ENCODE data around the gene GBF1.

DNA sequence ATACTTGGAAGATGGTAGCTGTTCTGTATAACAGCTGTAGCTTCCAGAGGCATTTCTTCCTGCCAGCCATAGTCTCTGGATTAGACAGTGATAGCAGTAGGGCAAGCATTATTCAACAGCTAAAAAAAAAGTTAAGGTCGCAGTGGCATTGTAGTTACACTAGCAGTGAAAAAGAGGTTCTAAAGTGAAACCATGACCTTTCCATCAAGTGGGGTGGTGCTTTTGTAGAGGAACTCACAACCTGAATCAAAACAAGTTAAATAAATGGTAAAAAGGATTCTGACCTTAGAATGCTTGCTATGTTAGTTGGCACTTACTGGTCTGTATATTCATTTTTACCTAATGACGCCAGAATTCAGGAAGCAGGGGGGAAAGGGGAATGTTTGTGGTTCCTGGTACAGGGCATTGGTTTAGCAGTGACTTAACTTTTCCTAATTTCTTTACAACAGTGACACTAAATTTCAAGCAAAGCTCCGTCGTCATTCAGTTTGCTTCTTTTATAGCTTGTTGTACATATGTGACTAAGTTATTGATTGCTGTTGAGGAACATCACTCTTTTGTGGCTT is 55.0 kb downstream of the GBF1 start:
- TF ChIP-seq, protein P1, sequence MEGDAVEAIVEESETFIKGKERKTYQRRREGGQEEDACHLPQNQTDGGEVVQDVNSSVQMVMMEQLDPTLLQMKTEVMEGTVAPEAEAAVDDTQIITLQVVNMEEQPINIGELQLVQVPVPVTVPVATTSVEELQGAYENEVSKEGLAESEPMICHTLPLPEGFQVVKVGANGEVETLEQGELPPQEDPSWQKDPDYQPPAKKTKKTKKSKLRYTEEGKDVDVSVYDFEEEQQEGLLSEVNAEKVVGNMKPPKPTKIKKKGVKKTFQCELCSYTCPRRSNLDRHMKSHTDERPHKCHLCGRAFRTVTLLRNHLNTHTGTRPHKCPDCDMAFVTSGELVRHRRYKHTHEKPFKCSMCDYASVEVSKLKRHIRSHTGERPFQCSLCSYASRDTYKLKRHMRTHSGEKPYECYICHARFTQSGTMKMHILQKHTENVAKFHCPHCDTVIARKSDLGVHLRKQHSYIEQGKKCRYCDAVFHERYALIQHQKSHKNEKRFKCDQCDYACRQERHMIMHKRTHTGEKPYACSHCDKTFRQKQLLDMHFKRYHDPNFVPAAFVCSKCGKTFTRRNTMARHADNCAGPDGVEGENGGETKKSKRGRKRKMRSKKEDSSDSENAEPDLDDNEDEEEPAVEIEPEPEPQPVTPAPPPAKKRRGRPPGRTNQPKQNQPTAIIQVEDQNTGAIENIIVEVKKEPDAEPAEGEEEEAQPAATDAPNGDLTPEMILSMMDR (optimal IDR thresholded peaks at IDR 0.05 in 1 of 3, IDR thresholded peaks at IDR 0.05 in 1 of 3, conservative IDR thresholded peaks at IDR 0.05 in 1 of 3; ENCODE audit: extremely low read depth in 1 of 3, insufficient read depth in 2 of 3, low read length in 3 of 3), result no peak
- TF ChIP-seq EZH2 (IDR thresholded peaks at IDR 0.05; ENCODE audit: low read length), result no peak
